ENCODE measurements around the gene GSTA5.
"Not testable (repeated sequence)": the region's sequence is repeated elsewhere in the genome, so short reads cannot be mapped to it uniquely, and the experiment has no call there.

- not testable (repeated sequence) for TF ChIP-seq POLR2A (IDR thresholded peaks at IDR 0.05)
- TF ChIP-seq, protein P1, sequence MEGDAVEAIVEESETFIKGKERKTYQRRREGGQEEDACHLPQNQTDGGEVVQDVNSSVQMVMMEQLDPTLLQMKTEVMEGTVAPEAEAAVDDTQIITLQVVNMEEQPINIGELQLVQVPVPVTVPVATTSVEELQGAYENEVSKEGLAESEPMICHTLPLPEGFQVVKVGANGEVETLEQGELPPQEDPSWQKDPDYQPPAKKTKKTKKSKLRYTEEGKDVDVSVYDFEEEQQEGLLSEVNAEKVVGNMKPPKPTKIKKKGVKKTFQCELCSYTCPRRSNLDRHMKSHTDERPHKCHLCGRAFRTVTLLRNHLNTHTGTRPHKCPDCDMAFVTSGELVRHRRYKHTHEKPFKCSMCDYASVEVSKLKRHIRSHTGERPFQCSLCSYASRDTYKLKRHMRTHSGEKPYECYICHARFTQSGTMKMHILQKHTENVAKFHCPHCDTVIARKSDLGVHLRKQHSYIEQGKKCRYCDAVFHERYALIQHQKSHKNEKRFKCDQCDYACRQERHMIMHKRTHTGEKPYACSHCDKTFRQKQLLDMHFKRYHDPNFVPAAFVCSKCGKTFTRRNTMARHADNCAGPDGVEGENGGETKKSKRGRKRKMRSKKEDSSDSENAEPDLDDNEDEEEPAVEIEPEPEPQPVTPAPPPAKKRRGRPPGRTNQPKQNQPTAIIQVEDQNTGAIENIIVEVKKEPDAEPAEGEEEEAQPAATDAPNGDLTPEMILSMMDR (IDR thresholded peaks at IDR 0.05): not testable (repeated sequence)
Observed at GRCh38 chr6:52814545-52814944, 26.1 kb downstream of the GSTA5 start.
